Suppressor macrophage treated with lipopolysaccharide for 4 hours (primary cell): ENCODE data around the gene DNAI7.

ENCODE experiments used
- DNase-seq: peaks from one replicate; pipeline ENCODE4 v3.0.0-alpha.2; 2020

Gene DNAI7, protein sequence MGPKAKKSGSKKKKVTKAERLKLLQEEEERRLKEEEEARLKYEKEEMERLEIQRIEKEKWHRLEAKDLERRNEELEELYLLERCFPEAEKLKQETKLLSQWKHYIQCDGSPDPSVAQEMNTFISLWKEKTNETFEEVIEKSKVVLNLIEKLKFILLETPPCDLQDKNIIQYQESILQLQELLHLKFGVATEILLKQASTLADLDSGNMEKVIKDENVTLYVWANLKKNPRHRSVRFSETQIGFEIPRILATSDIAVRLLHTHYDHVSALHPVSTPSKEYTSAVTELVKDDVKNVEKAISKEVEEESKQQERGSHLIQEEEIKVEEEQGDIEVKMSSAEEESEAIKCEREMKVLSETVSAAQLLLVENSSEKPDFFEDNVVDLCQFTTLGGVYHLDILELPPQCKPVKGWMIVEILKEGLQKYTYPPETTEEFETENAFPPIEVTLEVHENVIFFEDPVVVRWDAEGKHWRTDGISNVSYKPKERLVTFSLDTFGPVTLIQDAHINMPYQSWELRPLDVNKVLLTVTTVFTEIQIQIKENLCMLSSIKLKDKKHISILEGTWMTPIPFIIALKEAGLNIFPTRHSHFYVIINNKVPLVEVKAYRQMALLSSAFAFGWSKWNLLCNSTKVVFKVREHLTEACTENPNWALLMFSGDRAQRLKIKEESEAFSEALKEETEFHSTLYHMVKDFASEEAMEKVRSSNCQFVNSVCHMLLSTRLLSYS

DNA sequence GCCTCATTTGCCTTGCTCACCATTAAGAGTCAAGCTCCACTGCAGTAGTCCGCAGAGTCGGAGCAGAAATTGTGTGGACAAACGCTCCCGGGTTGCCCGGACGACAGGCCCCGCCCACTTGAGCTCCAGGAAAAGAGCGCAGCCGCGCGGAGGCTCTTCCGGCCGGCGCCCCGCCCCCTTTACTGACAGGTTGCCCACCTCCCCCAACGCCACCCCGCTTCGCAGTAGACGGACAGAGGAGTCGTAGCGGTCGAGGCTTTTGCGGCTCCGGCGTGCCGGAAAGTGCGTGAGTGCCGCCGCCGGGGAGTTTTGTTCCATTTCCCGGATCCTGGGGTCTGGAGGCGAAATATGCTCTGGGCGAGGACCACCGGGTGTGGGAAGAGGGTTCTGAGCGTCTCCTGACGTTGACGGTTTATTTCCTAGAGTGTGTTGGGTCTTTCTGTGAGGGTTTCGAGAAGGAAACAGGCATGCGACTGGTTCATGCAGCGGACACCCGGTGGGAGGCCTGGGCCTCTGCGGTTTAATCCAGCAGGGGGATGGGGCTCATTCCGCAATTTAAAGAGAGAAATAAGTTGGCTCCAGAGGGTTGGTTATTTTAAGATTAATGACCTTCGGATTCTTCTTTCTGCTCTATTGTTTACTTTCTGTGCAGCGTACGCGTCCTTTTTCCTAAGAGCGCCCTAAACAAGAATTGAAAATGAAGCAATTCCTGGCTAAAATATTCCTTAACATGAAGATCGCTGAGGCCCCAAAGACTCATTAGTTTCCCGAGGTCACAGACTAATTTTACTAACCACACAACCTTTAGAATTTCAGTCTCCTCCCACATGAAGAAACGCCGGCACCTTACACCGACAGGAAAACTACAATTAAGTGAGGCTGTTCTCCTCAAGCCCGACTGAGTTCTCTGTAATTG lies at the start of gene DNAI7, which contains the start of gene ETFRF1:
Gene DNAI7, minus strand, starts transcription at position 105 of the 916 bp plus-strand sequence. Its CDS starts 82 bp downstream, at position 23.
Gene ETFRF1, plus strand, starts transcription at position 182 of the 916 bp plus-strand sequence. CDS start 8,720 bp downstream, outside the sequence.
- peak; percentile 96 for DNase-seq

DNA sequence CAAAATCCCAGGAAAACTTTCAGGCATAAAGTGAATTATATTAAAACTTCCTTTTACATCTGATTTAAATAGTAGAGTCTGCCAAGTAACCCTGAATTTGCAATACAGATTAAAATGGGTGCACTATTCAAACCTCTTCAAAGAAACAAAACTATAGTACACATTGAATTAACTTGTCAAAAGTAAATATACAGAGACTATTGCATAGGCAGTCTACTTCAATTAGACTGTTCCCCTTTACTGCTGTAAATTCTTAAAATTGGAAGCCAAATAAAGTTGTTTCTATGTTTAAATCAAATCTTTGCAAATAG lies 48.7 kb upstream of the DNAI7 start:
- DNase-seq, result no peak

DNA sequence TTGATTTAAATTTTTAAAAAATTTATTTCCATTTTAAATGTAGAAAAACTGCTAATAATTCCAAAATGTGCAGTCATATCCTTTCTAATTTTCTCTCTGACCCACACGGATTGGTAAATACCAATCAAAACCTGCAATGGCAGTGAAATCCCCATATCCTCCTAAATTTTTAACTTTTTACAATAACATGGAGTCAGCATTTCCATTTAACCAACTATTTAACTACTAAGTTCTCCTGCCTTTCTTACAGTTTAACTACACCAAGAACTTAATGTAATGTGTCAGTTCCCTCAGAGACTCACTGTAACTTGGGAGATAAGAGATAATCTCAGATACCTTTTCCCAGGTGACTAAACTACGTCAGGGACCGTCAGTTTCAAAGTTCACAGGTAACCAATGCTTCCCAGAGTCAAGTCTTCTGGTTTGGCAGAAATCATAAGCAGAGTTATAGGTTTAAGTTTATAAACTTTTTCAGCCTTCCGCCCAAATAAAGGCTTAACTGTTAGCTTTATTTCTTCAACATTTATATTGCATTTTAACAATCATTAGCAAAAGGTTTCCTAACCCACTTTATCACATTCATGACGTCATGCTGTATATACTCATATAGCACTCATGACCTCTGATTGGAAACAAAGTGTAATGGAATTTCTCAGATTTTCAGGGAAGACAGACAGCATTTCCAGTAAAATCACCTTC lies 48.2 kb upstream of the DNAI7 start:
- DNase-seq, result peak; percentile 21

DNA sequence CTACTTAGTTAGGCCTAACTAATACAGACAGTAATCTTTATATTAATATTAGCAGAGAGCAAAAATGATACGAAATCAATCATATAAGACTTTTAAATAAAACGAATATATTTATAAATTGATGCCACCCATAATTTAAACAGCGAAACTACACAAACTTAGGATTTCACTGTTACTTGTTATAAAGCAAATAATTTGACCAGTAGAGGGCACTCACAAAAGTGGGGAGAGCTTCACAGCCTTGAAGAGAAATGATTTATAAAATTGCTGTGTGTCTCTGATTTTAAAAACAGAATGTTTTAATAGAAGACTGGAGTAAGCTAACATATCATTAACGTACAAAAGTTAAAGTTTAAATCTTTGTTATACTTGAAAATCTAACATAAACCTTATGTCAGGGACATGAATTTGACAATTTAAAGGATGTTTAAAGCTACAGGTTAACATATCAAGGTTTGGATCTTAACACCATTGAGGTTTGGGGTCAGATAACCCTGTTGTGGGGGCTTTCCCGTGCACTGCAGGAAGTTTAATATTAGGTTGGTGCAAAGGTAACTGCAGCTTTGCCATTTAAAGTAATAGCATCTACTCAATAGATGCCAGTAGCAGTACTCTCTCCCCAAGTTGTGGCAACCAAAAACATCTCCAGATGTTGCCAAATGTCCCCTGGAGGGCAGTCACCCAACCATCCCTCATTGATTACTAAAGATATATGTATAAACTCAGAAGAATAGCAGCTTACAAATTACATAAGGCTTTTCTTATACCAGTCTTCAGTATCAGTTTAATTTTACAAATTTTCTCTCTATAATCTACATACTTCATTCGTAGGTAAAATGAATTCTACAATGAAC lies 46.4 kb upstream of the DNAI7 start:
- DNase-seq, result peak; percentile 75

DNA sequence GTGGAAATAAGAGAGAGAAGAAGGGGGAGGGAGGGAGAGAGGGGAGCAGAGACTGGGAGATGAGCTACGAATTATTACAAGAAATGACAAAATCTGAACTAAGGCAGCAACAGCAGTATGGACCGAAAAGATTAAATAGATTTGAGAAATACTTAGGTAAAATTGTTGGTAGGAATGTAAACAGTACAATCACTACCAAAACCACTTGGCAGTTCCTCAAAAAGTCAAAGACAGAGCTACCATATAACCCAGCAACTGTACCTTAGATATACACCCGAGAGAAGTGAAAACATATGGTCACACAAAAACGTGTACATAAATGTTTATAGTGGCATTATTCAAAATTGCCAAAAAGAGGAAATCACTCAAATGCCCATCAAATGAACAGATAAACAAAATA lies 41.7 kb upstream of the DNAI7 start:
- no peak for DNase-seq

DNA sequence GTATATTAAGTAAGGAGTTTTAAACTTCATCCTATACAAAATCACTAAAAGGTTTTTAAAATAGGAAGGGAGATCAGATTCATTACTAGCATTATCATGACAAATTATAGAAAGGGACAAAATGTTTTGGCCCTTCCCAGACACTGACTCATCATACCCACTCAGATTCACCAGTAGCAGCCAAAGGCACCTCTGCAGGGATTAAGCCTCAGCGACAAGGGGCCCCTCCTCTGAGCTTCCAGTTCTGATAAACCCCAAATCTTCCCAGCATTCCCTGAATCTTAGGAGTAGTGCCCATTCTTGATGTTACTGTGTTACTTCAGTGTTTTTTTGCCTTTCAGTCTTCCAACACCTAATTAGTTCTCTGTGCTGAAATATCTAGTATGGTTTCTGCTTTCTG lies 41.2 kb upstream of the DNAI7 start:
- peak; percentile 5 for DNase-seq

DNA sequence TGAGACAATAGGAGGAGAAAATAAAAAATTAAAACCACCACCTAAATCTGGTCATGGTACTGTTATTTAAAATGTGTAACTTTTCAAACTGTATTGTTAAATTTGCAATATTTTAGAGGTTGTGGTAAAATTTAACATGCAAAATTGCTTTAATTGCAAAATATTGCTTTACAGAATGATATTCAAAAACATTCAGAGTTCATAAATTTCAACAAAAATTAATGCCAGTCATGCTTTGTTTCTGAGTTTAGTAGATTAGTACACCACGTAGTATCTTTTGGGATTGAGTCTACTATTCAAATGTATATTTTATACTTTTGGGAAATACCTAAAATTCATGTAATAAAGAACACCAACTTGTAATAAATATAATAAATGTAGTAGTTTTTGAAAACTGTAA lies 18.4 kb upstream of the DNAI7 start:
- DNase-seq, result no peak

DNA sequence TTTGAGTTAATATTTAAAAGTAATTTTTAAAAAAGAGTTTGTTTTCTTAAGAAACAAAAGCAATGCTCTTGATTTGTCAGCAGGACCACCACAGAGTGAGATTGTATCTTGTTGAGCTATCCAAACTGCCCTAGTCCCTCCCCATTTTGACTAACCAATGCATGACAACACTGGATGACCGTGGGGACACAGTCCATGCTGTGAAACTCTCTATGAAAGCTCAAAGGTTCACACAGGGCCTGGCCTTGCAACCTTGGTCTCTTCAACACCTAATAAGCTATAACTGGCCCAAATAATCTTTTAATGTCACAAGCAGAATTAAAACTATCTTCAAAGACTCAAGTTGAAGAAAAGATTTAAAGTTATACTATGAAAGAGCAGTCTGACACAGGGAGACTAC lies 13.6 kb upstream of the DNAI7 start:
- no peak for DNase-seq

DNA sequence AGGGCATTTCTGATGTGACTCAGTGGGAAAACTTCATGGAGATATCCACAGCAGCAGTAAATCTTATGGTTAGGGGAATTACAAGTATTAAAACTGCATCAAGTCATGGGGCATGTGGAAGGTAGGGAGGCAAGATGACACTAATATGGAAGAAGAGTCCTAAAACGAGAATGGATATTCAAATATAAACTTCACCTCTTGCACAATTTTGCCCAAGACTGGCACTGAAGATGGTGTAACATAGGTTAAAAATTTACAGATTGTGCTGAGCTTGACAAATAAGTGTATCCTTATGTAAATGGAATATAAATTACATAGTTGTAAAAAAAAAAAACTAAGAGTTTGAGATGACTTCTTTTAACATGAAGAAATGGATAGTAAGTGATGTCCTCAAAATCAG lies 12.9 kb upstream of the DNAI7 start:
- DNase-seq, result no peak

DNA sequence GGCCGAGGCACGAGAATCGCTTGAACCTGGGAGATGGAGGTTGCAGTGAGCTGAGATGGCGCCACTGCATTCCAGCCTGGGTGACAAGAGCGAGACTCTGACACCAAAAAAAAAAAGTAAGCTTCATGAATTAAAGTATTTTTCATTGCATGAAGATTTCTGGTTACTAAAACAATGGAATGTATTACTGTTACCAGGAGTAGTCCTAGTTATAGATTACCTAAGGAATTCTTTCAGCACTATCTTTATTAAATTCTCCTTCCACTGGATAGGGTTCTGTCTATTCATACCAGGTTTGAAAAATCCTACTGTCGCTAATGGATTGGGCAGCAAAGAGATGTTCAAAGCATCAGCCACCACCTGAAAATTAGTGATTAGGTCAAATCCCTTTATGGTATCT lies 12.5 kb upstream of the DNAI7 start:
- DNase-seq, result no peak

DNA sequence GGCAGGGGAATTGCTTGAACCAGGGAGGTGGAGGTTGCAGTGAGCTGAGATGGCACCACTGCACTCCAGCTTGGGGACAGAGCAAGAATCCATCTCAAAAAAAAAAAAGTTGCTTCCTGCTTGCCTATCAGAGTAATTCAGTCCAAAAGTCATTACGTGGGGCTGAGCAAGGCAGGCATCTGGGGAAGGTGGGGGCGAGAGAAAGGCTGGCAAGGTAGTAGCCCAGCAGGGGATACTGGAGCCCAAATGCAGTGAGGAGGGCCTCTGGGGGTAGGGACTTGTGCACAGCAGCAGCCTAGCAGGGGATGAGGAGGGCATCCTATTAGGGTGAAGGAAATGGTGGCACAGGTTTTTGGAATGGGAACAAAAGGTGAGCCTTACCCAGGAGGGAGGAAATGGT lies 7.2 kb upstream of the DNAI7 start:
- no peak for DNase-seq

DNA sequence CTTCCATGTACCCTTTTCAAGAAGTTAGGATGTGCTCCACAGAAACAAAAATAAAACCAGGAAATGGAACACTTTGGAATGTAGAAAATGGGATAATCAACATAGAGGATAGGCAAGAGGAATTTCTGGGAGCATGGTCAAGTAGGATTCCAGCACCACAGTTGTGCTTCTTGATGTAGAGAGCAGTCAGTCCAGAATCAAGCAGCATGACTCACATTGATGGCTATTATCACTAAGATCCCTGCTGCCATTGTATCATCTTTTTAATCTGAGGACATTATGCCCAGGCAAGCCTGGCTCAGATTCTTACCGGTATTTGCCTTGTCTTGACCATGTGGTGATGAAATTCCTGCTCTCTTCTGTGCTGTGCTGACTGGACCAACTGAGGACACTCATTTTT lies 5.7 kb upstream of the DNAI7 start:
- DNase-seq, result no peak

DNA sequence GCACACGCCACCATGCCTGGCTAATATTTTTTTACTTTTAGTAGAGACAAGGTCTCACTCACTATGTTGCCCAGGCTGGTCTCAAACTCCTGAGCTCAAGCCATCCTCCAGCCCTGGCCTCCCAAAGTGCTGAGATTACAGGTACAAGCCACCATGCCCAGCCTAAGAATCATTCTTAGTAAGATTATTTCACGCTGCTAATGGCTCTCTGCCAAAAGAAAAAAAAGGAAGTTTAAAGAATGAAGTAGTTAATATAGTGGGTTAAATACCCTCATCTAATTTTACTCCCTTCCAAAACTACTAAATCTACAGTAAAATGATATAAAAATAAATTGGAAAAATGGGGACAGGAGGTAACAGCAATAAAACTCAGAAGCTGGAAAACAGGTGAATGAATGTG lies 2.6 kb upstream of the DNAI7 start:
- no peak for DNase-seq

DNA sequence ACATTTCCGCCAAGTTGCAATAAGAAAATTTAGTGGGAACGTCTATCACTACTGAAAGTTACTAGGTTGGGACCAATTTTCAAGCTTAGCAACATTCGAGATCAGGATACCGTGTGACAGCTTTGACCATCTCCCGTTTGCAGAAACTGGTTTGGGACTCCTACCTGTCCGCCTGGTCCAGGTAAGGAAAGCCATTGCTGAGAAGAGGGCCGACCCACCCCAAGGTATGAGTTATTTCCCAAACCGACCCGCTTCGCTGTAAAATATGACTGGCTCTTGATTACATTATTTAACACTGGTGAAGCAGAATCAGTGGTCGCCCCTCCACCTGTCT lies 271 bp downstream of the DNAI7 start:
- no peak for DNase-seq

DNA sequence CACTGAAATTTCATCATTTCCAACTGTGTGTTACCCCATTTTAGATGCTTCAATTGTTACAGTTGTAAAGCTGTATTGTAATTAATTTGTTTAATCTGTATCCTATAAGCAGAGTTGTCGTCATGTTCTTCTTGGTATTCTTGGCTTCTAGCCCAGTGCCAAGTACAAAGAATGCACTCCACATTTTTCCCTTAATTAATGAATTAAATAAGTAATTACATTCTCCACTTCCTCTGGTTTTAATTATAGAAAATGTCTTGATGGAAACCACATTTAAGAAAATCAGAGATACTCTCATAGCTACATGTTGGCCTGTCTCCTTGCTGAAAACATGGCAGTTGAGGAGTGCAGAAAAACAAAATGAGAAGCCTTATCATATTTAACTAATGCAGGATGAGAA lies 746 bp downstream of the DNAI7 start:
- no peak for DNase-seq

DNA sequence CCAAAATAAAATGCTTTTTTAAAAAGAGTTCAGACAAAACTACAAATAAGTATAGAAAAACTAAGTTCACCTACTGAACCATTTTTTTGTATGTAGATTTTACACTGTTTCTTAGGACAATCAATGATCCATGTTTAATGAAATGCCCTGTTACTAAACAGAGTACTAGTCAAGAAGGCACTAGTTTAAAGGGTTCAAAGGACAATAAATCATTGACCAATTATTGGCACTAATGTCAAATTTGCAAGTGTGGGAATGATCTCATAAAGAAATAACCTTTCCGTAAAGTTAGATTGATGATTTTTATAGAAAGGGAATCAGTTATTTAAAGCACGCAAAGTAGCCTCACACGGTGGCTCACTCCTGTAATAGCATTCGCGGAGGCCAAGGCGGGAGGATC lies 4.2 kb downstream of the DNAI7 start:
- DNase-seq, result no peak

DNA sequence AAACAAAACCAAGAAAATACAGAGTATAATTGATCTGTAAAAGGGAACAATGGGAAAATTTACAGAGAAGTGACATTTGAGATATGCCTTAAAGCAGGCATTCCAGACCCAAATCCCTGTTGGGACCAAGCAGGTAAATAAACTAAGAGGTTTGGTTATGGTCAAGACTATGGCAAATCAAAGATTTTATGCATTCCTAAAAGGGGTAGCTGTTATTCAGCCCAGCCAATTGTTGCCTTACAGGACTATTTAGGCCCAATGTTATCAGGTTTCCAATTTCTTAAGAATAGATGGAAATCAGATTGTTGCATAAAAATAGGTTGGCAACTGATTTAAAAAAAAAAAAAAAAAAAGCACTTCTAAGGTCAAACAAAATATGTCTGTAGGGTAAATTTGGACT lies 5.3 kb downstream of the DNAI7 start:
- no peak for DNase-seq

DNA sequence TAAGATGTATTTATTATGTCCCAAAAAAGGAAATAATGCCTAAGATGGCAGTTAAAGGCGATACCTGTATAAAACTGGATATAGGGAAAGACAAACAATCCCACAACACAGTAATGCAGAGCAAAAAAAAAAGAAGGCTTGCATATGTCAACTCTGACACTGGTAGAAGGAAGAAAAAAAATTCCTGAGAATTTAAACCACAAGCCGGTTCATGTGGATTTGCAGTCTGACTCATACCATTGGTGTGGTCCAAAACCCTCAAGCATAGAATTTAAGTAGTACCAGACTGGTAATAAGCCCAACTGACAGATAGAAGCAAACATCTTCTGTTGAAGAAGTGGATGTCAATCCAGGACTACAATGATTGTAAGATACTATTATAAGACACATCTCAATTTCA lies 7.2 kb downstream of the DNAI7 start:
- DNase-seq, result no peak

DNA sequence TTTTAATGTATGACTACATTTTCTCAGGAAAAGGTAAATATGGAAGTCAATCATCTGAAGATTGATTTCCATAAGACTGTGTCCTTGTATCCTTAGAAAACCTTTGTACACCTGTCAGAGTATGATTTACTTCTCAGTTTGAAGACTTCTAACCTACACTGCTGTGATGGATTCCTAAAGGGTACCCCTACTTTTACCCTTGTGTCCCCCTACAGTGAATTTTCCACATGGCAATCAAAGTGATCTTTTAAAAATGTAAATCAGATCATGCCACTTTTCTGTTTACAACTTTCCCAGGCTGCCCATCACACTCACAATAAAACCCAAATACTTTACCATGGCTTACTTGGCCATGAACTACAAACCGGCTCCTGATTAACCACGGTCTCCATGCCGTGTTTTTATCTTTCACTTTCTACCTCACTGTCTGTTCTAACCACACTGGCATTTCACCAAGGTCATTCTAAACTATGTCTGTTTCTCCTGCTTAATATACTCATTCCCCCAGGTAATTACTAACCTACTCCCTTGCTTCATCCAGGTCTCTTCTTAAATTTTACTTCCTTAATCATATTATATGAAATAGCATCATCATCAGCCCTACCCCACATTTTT lies 8.1 kb downstream of the DNAI7 start:
- no peak for DNase-seq

DNA sequence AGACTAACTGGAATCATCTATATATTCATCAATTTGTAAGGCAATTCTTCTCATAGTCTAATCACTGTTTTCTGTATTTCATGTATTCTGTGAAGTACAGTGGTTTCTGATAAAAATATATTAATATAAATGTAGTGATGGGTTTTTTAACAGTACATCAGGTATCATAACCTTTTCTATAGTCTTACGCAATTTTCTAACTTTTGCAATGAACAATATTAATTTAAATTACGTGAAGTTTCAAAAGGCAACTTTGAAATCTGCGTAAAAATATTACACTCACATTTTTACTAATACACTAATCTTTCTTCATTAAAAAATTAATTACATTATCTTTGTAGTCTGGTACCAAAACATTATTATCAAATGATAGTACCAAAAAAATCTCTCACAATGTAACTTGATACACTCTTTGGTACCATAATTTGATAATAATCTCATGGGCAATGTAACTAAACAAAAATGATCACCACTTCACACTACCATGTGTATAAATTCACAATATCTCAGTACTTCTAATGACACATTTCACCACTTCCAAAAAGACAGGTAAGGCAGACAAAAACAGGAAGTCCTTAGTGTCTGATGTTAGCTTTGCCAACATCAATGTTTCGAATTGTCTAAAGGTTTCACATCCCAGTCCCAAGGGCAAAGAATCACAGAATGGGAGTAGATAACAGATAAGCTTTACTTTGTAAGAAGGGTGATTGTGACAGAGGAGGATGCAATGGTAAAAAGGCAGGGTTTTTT lies 8.7 kb downstream of the DNAI7 start:
- no peak for DNase-seq

DNA sequence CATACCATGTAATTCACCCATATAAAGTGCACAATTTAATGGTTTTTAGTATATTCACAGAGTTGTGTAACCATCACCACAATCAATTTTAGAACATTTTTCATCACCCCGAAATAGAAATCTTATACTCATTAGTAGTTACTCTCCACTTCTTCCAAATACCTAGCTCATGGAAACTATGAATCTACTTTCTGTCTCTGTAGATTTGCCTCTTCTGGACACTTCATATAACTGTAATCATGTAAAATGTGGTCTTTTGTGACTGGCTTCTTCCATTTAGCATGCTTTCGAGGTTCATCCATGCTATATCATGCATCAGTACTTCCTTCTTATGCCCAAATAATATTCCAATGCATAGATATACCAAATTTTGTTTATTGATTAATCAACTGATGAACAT lies 10.8 kb downstream of the DNAI7 start:
- no peak for DNase-seq
